DMS153 (cell line): ENCODE data around the gene ZFYVE21.

Source experiments
- DNase-seq: peaks from one replicate; lab custom pipeline; 2025; lab: John Stamatoyannopoulos, UW

The ZFYVE21 gene

DNA sequence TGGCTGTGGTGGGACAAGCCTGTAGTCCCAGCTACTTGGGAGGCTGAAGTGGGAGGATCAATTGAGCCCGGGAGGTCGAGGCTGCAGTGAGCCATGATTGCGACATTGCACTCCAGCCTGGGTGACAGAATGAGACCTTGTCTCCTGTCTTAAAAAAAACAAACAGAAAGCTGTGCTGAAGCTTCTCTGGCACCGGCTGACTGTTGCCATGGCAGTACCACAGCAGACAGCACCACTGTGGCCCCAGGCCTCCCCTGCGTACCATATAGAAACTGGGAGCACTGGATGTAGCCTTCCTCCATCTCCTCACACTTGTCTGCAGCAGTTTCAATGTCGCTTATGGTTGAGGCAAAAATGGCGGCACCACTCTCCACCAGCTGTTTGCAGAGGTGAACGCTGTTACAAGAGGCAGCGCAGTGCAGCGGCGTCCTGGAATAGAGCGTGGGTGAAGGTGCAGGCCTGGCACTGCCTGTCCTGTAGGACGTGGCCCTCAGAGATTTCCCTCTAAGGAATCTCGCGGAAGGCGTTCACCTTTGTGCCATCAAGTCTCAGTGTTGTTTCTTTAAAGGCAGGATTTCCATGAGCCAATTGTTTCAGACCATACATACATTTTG lies 21.9 kb downstream of the ZFYVE21 start:
- DNase-seq: no peak

DNA sequence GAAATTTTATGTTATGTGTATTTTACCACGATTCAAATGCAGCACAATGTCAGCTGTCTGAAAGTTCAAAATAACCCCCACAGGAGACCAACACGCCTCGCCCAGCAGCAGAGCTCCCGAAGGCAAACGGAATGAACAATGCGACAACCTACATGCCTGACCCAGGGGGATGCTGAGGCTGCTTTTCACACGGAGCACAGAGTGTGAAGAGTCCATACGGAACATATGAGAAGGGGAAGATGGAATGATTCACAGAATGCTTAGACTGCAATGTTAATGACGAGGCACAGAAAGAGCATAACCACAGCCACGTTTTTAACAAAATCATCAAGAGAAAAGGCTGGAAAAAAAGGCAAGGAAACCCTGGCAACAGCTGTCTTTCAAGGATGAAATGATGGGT lies 22.6 kb downstream of the ZFYVE21 start:
- DNase-seq: no peak

DNA sequence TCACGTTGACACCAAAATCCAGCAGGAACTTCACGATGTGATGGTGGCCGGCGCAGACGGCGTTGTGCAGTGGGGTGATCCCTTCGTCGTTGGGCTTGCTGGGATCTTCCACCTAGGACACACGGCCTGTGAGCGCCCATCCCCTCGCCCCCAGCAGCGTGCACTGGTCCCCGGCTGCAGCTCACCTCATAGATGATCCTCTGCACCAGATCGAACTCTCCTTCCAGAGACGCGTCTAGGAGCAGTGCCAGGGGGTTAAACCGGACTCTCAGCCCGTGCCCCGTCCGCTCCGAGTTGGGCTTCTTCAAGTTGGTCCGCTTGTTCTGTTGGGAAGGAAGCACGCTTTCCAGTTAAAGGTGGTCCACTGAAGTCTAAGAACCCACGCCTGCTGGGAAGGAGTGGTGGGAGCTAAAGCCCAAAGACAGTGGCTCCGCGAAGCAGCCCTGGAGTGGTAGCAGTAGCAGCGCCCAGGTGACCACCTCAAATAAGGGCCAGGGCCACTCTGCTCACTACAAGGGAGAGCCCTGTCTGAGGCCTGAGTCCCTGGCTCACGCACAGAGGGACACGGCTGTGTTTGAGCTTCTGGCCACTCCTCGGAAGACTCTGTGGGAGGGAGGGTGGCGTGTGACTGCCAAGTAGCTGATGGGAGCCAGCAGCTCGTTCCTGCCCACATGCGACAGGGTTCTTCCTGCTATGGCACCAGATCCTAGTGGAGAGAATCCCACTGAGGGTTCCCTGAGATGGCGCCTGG lies 23.3 kb downstream of the ZFYVE21 start:
- no peak for DNase-seq

DNA sequence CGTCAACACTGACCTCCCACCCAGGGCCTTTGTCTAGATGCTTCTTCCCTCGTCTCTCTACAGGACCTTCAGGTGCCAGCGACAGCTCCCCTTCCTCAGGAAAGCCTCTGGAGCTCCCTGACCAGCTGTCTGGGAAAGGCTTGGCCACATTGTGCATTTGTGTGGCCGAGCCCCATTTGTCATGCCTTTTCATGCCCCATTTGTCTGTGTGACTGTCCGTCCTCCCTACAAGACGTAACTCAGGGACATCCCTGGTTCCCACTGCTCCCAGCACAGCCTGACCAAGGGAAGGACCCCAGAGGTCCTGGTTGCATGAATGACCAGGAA lies 23.8 kb downstream of the ZFYVE21 start:
- no peak for DNase-seq

DNA sequence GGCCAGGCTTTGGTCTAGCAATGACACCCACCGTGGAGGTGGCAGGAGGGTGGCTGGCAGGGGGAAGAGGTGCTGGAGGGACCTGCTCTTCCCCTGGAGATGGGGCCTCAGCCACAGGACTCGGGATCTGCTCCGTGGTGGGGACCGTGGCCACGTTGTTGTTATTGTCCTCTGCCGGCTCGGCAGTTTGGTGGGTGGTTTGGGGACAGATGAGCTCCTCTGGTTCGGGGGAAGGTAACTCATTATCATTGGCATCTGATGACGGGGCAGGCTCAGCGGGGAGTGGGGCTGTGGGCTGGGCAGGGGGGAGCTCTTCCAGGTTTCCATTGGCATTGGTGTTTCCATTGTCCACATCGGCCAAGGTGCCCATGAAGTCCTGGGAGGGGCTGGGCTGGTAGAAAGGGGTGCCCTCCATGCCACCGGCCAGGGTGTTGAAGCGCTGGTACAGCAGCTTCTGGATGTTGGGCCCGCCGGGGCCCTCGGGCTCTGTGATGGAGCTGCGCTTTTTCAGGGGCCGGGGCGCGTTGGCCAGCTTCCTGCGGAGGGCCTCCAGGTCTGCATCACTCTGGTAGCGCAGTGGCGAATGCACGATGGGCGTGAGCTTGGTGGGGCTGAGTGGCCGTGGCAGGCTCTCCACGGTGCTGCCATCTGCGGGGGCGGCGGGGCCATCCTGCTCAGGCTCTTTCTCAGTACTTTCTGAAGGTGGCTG lies 24.3 kb downstream of the ZFYVE21 start:
- no peak for DNase-seq

DNA sequence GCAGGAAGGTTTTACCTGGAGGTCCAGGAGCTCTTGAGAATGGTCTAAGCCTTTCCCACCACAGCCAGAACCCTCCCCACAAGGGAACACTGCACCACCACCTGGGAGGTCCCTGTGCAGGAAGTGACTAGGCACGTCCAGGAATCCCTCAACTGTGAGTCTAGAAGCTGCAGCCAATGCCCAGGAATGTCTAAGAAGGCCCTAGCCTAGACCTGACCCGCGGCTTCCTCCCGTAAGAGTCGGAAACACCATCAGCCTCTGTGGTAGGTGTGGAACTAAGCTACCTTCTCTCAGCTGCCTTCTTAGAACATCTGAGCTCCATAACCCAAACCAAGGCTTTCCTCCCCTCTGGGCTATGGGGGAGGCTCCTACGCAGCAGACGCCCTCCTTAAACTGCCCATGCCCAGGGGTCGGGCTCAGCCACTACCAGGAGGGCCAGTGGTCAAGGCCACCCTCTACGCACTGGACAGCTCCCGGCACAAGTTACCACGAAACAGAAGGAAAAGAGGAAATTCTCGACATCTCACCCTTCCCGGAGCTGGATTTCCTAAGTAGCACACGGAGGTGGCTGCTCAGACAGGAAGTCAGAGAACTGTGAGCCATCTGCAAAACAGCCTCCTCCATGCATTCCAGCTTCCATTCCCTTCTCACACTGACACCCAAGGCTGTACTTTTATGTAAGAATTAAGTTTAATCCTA lies 25.5 kb downstream of the ZFYVE21 start:
- no peak for DNase-seq

DNA sequence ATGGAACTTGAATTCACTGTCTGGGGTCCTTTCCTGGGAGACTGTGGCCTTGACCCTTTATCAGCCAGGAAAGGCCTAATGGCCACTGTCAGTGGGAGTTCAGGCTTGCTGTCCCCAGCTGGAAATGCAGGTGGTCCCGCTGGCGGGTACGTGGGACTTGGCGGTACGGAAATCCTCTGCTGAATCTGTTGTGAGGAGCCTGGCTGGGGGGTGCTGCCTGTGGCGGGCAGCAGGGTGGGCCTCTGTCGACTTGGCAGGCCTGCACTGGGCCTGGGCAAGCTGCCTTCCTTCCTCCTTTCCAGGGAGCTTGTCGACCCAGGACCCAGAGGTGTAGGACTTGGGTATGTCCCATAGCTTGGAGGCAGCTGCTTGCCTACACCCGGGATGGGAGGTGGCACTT lies 26.3 kb downstream of the ZFYVE21 start:
- DNase-seq: no peak

DNA sequence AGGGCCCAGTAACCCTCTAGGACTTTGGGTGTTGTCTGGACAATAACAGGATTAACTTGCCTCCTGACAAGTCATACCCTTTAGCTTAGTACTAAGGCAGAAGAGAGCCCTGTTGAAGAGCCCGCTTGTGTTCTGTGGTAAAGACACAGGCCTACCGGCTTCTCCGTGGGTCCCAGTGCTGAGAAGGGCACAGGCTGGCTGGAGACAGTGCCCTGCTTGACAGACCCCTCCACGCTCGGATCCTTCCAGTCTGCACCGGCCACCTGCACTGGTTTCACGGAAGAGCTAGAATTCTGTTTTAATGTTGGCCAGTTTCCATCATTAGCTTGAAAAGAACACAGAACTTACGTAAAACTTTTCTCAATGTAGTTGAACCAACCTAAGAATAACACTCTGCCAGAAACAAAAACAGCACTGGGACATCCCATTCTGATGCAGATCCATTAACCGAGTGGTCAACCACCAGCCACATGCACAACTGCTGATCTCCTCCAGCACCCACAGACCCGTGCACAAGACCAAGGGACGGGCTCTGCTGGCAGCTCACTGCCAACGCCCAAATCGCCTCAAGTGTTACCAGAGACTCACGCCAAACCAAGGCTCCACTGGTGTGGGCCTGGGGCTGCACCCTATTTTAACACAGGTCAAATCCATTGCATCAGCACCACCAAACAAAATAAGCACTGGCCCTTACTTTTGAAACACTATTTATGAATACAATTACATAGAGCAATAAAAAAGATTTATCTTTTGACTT lies 27.1 kb downstream of the ZFYVE21 start:
- no peak for DNase-seq

DNA sequence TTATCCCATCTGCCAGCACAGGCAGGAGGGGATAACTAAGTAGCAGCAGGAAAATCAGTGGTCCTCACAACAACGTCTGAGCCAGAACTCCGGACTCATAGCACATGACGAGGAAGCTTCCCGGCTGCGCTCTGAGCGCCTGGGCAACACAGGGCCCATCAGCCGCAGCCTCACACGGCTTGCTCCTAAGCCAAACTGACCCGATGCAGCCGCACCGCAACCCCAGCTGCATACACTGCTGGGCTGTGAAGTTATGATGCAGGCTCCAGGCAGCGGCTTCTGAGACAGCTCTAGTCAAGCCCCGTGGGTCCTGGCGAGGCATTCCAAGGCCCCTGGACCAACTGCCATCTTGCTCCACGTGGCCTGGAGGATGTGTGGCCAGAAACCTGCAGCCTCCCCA lies 28.1 kb downstream of the ZFYVE21 start:
- DNase-seq: no peak

DNA sequence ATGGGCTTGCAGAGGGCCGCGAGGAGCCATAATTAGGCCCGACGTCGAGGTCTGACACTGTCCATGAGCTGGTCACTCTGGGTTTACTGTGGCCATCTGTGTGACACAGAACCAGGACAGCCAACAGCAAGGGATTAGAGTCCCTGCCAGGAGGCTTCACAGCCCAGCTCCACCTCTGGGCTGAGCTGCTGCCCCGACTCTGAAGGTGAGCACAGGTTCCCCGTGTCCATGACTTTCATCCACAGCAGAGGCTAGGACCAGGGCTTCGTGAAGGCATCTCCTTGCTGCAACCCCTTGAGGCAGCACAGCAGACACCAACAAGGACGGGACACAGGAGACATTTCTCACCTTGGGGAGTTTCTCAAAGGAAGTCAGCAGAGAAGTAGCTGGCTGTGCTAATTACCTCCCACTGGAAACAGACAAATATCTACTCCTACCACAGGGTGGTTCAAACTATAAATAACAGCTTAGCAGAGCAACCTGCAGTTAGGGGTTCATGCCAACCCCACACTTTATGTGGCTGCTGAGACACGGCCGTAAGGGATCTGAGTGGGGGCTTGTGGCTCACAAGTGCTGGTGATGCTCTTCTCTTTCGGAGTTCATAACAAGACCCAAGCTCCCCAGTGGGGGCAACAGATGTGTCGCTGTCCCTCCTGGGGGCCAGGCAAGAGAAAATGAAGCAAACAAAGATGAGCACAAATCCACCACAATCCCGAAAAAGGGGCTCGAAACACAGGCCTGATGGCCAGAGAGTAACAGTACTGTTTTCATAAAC lies 29.2 kb downstream of the ZFYVE21 start:
- DNase-seq: no peak

DNA sequence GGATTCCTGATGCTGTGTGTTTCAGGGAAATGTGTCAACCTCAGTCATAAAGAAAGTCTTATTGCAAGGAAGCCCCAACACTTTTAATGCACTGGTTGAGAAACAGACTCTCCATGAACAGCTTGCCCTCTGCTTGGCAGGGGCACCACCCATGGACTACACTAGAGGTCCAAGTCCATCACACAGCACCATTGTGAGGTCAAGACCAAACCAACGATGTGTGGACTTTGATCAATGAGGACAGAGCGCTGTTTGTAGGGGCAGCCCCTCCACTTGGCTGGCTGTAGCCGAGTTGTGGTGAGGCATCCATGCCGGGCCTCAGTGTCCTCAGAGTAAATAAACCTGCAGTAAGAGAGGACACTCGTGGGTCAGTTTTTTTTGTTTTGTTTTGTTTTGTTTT lies 29.8 kb downstream of the ZFYVE21 start:
- DNase-seq: no peak

DNA sequence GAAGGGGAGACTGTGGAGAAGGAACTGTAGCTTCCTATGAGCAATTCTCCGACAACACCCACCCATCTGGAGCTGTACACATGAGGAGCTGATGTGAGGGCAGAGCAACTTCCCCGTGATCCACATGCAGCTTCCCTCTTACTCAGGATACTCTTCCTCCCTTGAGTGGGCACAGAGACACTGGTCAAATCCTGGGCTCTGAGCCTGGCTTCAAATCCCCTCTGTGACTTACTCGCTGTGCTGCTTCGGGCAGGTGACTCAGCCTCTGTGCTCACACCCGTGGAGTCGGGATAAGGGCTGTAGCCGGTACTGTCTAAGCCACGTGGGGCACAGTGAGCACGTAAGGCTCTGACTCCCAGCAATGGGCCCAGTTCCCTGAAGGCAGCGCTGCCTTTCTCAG lies 31.1 kb downstream of the ZFYVE21 start:
- no peak for DNase-seq

DNA sequence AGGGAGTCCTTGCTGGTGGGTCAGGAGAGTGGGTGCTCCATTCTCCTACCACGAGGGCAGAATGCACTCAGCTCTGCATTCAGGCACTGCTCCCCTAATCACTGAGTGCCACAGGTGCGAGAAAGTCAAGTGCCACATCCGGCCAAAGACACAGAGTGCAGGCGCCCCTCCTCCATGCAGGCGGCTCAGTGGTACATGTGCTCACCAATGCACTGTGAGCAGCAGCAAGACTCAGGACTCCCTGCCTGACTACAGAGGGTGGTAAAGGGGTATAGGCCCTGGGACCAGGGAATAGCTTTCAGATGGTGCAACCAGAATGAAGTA lies 32.9 kb downstream of the ZFYVE21 start:
- DNase-seq: no peak

DNA sequence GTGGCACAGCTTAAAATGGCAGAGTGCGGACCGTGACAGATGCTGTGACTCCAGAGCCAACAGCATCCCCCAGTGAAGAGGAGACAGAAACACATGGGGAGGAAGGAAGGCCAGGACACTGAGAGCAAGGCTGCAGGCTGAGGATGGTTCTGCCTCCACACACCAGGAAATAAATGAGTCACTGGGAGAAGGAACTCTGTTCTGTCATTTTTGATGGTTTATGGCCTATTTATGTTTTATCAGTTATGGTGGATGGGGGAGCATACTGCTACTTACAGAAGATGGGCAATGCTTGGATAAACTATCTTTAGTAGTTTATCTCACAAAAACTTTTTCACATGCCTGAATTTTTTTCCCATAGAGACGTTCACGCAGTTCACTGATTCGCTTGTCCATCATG lies 33.8 kb downstream of the ZFYVE21 start:
- no peak for DNase-seq

DNA sequence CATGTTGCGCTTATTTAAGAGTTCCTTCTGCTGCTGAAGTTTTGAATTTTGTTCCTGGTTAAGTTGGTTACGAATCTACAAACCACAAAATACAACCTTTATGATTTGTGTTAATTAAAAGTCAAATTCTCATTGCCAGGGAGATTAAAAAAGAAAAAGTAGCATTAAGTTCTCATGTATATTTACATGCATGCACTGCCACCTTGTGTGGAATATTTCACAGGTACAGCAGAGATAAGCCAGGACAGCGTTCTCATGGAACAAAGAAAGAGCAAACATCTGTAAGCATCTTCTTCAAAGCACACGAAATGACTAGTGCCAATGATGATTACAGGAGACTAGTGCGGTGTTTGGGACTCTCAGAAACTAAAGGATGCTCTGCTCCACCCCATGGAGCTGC lies 34.2 kb downstream of the ZFYVE21 start:
- DNase-seq: no peak

DNA sequence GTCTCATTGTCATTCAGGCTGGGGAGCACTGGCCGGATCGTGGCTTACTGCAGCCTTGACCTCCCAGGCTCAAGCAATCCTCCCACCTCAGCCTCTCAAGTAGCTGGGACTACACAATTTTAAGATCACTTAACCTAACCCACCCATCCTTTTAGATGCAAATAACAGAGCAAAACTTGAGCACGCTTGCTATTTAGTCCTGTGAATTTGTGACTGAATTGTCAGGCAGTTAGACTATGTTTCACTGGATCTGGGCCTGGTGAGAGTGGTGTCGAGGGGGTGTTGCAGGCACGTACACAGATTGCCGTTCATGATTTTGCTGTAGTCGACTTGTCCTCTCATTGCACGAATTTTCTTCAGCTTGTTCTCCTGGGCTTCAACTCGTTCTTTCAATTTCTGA lies 38.2 kb downstream of the ZFYVE21 start:
- DNase-seq: no peak

DNA sequence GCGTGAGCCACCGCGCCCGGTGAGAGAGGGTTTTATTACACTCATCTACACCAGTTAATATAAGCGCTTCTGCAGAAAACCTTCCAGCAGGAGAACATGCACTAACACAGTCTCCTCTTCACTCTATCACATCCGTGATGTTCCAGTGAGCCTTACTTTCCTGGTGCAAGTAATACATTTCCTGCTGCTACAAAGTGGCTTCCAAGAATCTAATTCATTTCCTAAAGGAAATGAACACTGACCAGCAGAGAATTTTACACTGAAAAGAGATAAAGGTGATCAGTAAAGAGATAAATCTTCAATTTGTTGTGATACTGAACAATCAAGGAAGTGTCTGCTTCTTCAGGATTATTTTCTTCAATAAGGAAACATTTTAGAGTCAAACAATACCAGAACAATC lies 39.5 kb downstream of the ZFYVE21 start:
- no peak for DNase-seq

DNA sequence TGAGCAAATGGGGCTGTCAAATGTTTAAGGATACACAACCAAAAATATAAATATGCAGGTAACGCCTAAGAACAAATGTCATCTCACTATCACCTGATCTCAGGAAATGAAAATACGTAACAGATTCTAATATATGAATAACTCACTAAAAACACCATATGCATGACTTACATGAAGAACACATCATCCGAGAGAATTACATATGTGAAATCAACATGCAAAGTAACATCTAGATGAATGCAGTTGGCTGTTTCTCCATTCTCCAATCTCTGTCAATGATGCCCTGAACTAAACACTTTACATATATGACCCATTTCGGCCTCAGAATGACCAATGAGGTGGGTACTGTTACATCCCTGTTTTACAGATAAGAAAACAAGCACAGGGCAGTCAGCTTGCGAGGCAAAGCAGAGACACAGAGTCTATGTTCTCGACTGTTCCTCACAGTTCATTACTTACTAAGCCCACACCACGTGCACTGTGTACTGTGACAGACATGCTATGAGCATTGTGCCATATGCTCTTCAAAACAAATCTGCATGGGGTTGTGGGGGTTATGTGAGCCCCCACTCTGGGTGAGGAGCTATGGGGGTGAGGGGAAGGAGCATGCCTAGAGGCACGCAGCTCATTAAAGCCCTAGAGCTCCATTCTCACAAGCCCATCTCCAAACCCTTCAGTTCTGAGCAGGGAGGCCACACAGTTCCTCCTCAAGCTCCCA lies 42.6 kb downstream of the ZFYVE21 start:
- DNase-seq: no peak

DNA sequence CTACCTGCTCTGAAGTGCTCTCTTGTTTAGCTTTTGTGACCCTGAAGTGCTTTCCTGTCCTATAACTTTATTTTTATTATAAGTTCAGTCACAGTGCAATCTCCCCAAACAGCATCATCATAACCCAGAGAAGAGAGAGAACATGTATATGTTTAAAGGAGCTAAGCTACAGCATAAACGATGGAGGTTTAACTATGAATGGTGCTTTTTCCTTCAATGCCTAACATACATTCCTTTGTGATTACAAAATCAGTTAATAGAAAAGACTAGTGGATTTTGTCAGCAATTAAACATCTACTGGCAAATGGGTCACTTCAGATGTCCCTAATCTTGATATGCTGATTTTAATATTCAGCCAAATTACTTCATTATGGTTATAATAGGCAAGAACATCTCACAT lies 46.4 kb downstream of the ZFYVE21 start:
- no peak for DNase-seq

DNA sequence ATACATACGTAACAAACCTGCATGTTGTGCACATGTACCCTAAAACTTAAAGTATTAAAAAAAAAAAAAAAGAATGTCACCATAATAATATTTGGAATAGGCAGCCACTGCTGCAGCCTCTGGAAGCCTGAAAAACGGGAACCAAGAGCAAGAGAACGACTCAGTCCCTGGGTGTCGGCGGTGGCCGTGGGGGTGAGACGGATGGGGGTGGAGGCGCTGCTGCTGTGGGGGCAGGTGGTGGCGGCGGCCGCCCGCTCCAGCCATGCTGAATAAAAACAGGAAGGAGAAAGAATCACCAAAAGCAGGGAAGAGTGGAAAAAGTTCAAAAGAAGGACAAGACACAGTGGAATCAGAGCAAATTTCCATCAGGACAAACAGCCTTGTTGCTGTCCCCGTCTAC lies 46.9 kb downstream of the ZFYVE21 start:
- no peak for DNase-seq
